GM19328 (cell line): ENCODE data around the gene FAM83F.
"Not testable (repeated sequence)": the region's sequence is repeated elsewhere in the genome, so short reads cannot be mapped to it uniquely, and the experiment has no call there.

Source experiments
- ATAC-seq: cut with Tn5 transposase; IDR thresholded peaks from one replicate; pipeline ENCODE4 v1.9.1; 2021; ENCODE audit warnings: mild to moderate bottlenecking, moderate library complexity; ENCODE audit not compliant: unreplicated experiment

FAM83F gene

GRCh38 chr22:40014667-40015248, 20.0 kb downstream of the FAM83F start:
- ATAC-seq, result no peak

DNA sequence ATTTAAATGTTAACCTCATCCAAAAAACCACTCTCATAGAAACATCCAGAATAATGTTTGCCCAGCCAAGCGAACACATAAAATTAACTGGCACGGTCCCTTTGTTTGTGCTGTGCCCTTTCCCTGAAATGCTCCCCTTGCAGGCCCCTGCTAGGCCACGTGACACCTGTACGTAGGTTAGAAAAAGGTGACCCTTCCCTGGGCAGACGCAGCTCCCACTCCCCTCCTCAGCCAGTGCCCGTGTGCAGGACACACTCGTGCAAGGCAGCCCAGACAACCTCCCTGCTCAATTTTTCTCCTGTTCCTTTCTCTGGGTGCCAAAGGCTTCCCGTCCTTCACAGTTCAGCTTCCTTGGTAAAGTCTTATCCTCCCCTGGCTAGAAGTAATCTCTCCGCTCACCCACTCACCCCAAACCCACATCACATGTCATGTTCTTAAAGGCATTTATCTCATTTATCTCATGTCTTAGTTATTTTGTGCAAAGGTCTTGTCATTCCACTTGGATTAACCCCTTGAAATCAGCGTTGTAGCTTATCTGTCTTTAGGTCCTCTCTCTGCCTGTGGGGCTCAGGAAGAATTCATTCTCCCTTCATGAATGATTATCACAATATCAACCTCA, 20.7 kb downstream of the FAM83F start:
- no peak for ATAC-seq

DNA sequence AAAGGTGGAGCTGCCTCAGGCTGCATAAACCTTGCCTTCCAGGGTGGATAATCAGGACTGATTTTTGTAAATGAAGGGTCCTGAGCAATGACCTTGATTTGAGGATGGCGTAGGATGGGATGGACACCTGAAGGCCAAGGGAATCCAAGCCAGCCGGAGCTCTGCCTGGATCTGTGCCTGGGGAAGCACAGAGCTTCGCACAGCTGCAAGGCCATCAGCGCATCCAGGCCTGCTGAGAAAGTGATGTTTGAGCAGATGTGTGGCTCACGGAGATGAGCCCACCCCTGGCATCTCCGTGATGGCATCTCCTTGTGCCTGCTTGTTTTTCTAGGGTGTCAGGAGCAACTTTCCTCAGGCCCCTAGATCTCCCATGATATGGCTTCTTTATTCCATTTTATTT, 23.3 kb downstream of the FAM83F start:
- no peak for ATAC-seq

- no peak for ATAC-seq
Measured at GRCh38 chr22:40019100-40019499, 24.3 kb downstream of the FAM83F start.

- no peak for ATAC-seq
Measured at GRCh38 chr22:40020956-40021355, 26.2 kb downstream of the FAM83F start.

- no peak for ATAC-seq
Measured at GRCh38 chr22:40021401-40022000, 26.7 kb downstream of the FAM83F start.

- no peak for ATAC-seq
Measured at GRCh38 chr22:40022536-40023240, 27.9 kb downstream of the FAM83F start.

DNA sequence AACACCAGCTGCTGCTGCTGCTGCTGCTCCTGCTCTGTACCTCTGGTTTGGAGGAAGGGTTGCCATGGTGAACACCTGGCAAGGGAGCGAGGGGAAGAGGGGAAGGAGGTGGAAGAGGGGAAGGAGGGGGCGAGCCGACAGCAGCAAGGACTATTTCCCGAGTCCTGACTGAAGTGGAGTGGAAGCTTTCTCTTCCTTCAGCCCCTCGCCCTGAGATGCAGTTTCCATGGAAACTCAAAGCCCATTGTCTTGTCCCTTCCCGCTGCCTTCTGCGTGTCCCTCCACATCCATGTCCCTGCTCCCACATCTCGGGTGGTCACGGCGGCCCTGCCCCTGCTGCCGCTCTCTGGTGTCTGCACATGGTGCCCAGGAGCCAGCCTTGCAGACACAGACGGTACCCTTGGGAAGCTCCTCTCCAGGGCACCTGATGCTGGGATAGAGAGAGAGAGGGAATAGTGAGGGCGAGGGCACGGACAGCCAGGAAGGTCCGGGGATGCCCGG, 28.6 kb downstream of the FAM83F start:
- ATAC-seq, result no peak

GRCh38 chr22:40024201-40025061, 29.7 kb downstream of the FAM83F start:
- ATAC-seq, result no peak

GRCh38 chr22:40025062-40025379, 30.3 kb downstream of the FAM83F start:
- not testable (repeated sequence) for ATAC-seq

DNA sequence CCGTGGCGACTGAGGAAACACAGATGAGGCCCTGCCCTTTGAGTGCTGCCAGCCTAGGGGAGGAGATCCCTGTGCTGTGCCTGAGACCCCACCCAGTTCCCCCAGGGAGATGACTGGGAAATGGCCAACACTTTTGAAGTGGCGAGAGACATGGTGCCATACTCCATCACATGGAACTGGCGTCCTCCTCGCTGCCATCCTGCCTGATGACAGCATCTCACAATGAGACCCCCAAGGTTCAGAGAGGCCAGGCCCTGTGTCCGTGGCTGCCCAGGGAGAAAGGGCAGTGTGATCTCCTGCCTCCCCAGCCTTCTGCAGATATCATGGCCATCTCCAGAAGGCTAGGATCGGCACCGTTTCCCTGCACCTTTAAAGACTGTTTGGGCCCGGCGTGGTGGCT, 31.1 kb downstream of the FAM83F start:
- ATAC-seq, result no peak

- ATAC-seq, result no peak
Measured at GRCh38 chr22:40026641-40027040, 31.9 kb downstream of the FAM83F start.

DNA sequence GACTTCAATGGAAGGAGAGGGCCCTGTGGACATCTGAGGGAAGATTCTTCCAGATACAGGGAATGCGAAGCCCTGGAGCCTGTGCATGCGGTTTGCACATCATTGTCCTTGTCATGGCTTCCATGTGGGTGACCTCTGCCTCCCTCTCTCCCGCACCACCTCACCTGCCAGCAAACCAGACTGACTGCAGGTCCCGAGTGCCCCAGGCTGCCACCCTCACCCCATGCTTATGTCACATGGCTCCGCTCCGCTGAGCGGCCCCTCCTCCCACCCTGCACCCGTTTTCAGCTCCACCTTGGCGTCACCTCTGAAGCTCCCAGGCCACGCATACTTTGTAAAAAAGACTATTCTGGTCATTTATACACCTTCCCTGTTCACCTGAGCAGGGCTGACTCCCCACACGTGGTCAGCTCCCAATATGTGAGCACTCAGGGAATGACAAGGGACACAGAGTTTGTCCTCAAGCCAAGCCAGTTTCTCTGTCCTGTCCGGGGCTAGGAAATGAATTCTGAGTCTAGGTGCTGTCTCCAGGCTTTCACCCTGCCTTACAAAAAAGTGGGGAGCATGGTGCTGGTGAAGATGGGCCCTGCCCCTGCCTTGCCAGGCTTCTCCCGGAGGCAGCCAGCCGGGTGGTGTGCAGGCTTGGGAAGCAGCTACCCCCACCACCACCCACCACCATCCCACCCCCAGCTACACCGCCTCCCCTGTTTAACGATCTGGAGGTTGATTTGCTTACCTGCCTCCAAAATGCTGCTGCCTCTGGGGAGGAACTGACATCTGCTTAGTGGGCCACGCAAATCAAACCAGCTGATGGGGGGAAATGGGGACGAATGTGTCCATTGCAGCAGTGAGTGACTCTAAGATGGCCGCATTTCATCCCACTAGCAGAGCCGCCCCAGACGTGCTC, 32.7 kb downstream of the FAM83F start:
- ATAC-seq, result no peak

GRCh38 chr22:40028098-40028425, 33.3 kb downstream of the FAM83F start:
- ATAC-seq, result no peak

DNA sequence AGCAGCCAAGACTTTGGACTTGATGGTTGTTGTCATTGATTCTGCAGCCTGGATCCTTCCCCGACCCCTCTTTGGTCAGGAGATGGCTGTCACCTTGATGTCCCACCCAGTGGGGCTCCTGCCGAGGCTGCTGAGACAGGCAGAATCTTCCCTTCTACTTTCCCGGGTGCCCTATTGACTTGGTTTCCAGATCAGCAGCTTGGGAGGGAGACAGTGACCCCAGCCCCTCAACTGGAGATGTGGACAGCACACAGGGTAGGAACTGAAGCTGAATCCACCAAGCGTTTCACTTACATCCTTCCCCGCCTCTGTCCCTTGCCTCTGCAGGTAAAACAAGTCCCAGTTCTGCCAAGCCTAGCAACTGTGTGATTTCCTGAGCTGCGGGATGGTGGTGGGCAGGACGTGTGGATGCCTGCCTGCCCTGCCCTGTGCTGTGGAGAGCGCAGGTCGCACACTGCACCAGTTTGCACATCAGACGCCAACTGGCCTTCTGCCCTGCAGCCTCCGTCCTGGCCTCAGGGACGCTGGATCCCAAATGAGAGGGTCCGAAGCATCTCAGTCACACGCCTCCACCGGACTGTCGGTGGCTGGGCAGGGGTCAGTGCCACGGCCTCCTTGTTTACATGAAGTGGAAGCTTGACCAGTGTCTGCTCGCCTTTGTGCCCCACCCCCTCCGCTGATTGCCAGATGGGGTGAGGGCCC, 34.6 kb downstream of the FAM83F start:
- ATAC-seq, result no peak

DNA sequence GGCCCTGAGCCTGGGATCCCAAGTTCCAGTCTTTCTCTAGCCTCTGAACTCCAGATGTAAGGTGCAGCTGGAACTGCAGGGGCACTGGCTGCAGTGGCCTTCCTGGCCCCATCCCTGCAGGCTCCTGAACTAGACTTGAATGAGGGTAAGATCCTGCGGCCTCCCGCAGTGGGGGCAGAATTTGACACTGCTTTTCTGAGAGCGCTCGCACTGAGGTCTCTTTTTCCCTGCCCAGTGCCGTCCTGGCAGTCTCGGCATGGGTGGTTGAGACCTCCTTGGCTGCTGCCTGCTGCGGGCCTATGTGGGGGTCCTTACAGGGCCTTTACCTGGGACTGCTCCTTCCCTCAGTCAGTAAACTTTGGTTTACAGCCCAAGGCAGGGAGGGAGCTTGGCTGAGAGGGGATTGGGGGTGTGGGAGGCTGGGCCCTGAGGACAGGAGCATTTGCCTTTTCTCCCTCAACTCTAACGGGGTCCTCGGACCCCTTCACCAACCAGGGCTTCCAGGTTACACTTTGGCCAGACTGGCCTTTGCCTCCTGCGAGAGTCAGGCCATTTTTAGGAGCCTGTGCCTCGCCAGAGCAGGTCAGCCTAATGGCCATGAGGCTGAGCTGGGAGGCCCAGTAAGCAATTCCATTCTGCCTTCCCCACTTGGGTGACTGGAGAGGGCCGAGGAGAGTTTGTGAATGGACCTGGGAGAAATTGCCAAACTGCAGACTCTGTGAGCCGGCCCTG, 35.4 kb downstream of the FAM83F start:
- ATAC-seq, result no peak

GRCh38 chr22:40030758-40031095, 36.0 kb downstream of the FAM83F start:
- no peak for ATAC-seq

- ATAC-seq, result no peak
Measured at GRCh38 chr22:40031766-40032470, 37.2 kb downstream of the FAM83F start.
